SH-SY5Y (cell line): ENCODE measurements around the gene KNSTRN.

Experiments used
- GATA2 ChIP-seq: IDR thresholded peaks from 2 replicates; pipeline ENCODE4 v1.6.1; 2011; ENCODE audit warnings: mild to moderate bottlenecking, low read depth, low read length
- GATA3 ChIP-seq: IDR thresholded peaks from 2 replicates; pipeline ENCODE4 v1.6.1; 2011; ENCODE audit warnings: low read depth, mild to moderate bottlenecking, low read length, moderate library complexity

DNA sequence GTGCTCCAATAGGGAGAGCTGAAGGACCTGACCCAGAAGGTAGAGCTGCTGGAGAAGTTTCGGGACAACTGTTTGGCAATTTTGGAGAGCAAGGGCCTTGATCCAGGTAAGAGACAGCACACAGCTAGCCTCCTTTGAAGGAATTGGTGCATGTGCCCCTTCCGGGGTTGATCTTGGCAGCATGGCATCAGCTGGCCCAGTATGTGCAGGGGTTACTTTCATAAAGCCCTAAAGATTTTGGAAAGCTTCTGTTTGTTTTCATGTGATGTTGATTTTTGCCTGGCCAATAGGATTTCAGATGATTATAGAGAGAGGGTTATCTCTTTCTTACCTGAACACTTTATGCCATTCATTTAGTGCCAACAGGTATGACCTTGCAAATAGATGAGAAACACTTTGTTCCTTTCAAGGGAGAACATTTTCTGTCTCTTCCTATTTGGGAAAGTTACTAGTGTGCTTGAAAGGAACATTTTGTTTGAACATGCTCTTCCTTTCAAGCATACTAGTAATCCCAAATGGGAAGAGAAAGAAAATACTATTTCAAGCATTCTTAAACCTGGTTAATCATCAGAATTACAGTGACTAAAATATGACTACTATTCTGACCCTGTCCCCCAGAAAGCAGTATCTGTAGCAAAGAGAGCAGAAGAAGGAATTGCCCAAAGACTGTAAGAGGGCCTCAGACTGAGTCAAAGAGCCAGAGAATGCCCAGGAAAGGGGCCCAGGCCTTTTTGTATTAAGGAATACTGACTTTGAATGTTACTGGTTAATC is 7.5 kb downstream of the KNSTRN start:
- TF ChIP-seq GATA3 (no peak), GATA2 (no peak)
